Endothelial cell of umbilical vein (primary cell): Measurements from ENCODE around the gene FSHB.

Experiments
- CTCF ChIP-seq, 2 donors: IDR thresholded peaks; 1 replicate in 1 of 2; 2 replicates in 1 of 2; pipeline ENCODE4 v1.5.1; 2011; ENCODE audit warnings: low read length in 2 of 2, mild to moderate bottlenecking in 2 of 2, moderate library complexity in 2 of 2, control low read depth in 1 of 2, inconsistent platforms in 1 of 2, low read depth in 1 of 2; ENCODE audit not compliant: insufficient read depth in 1 of 2; ENCODE audit errors: extremely low read depth in 1 of 2
- EZH2 ChIP-seq: IDR thresholded peaks from 2 replicates; pipeline ENCODE4 v1.6.1; 2012; ENCODE audit warnings: borderline replicate concordance, low read depth, mild to moderate bottlenecking, moderate library complexity, low read length, inconsistent platforms; ENCODE audit not compliant: severe bottlenecking
- FOS ChIP-seq: IDR thresholded peaks from 2 replicates; pipeline ENCODE4 v1.6.1; 2011; ENCODE audit warnings: mild to moderate bottlenecking, low read length, moderate library complexity, borderline replicate concordance; ENCODE audit not compliant: insufficient read depth
- GATA2 ChIP-seq: IDR thresholded peaks from 2 replicates; pipeline ENCODE4 v1.7.0; 2011; ENCODE audit warnings: low read depth, mild to moderate bottlenecking, moderate library complexity, mixed read lengths, low read length; ENCODE audit not compliant: insufficient read length, insufficient read depth
- JUN ChIP-seq: IDR thresholded peaks from 2 replicates; pipeline ENCODE4 v1.6.1; 2011; ENCODE audit warnings: borderline replicate concordance, low read depth; ENCODE audit not compliant: insufficient read length, insufficient read depth
- MAX ChIP-seq: IDR thresholded peaks from 2 replicates; pipeline ENCODE4 v1.6.1; 2011; ENCODE audit not compliant: insufficient read depth, insufficient read length
- MYC ChIP-seq: IDR thresholded peaks from one replicate; pipeline ENCODE4 v1.6.1; 2011; ENCODE audit warnings: mild to moderate bottlenecking, low read depth, low read length
- POLR2A ChIP-seq: IDR thresholded peaks from 2 replicates; pipeline ENCODE4 v1.6.1; 2012; ENCODE audit warnings: low read depth, mild to moderate bottlenecking, control low read depth, low read length
- POLR2AphosphoS5 ChIP-seq: IDR thresholded peaks from 2 replicates; pipeline ENCODE4 v1.6.1; 2012; ENCODE audit warnings: low read depth, mild to moderate bottlenecking, control low read depth, low read length, moderate library complexity; ENCODE audit not compliant: insufficient read depth

- no peak for TF ChIP-seq CTCF (IDR thresholded peaks at IDR 0.05; ENCODE audit: extremely low read depth in 1 of 2, insufficient read depth in 1 of 2, low read depth in 1 of 2, low read length in 2 of 2)
- no peak for TF ChIP-seq EZH2
- no peak for TF ChIP-seq POLR2A
- TF ChIP-seq POLR2AphosphoS5, result no peak
- TF ChIP-seq MYC, result no peak
- no peak for TF ChIP-seq FOS
- no peak for TF ChIP-seq GATA2
- no peak for TF ChIP-seq MAX
- no peak for TF ChIP-seq JUN
These were observed 27.9 kb downstream of the FSHB start for GRCh38 chr11:30258679-30259078.
